Naive thymus-derived CD8-positive, alpha-beta T cell (primary cell): ENCODE measurements around the gene GRAP2. TPM values are rescaled to one million over a fixed set of nuclear protein-coding genes. Genes with fewer than 3 reads are reported as not detected.

Experiments
- polyA plus RNA-seq, 3 donors: library from polyadenylated mRNA; unstranded; fragments of 300-500 nt; fragmentation: Illumina TruSeq; gene quantifications; one replicate each; pipeline ENCODE4 v1.2.3, GENCODE V29; 2021
- total RNA-seq, 8 experiments: library from RNA in 2 of 8; stranded (reverse) in 2 of 8; gene quantifications; one replicate each; pipeline ENCODE4 v1.2.3 and lab custom pipeline; 2021 to 2026

The GRAP2 gene
- total and polyA plus RNA-seq, 5 experiments from 2014 or later: 88.3 to 202 (median 176) TPM

Other genes with a start within 250 kb of the GRAP2 start
- under 1 TPM; 0.26 to 0.36 TPM for gene ENTHD1, start 7.3 kb upstream of the GRAP2 start, total RNA-seq
- gene ENTHD1, start 7.3 kb upstream of the GRAP2 start, polyA plus RNA-seq: under 1 TPM; 0.20 to 0.41 (median 0.38) TPM
- 10 to 100 TPM; 11.8 to 14.2 TPM for gene TMA7B, start 59.3 kb downstream of the GRAP2 start, total RNA-seq
- 1 to 10 TPM; 1.5 to 3.5 (median 2.8) TPM for gene TMA7B, start 59.3 kb downstream of the GRAP2 start, polyA plus RNA-seq
- 1 to 10 TPM in 1 of 2 experiments, under 1 TPM in 1; 0.41 to 1.2 TPM for gene FAM83F, start 93.9 kb downstream of the GRAP2 start, total RNA-seq
- gene FAM83F, start 93.9 kb downstream of the GRAP2 start, polyA plus RNA-seq: under 1 TPM in 2 of 3 donors, not detected in 1; 0.01 to 0.02 TPM